Measurements from ENCODE around the gene SMG7.

The SMG7 gene

GRCh38 chr1:183567584-183567983 is 95.3 kb downstream of the SMG7 start:
- no peak for DNase-seq (ENCODE audit: low read depth)

- DNase-seq (ENCODE audit: low read depth): no peak
These were observed 96.1 kb downstream of the SMG7 start for GRCh38 chr1:183568176-183569021.

GRCh38 chr1:183569141-183569540 is 96.8 kb downstream of the SMG7 start:
- no peak for DNase-seq (ENCODE audit: low read depth)

- no peak for DNase-seq (ENCODE audit: low read depth)
These were observed 97.5 kb downstream of the SMG7 start for GRCh38 chr1:183569801-183570200.

GRCh38 chr1:183570451-183570850 is 98.2 kb downstream of the SMG7 start:
- DNase-seq (ENCODE audit: low read depth): no peak

GRCh38 chr1:183571678-183572268 is 99.5 kb downstream of the SMG7 start:
- DNase-seq (ENCODE audit: low read depth): no peak

- DNase-seq (ENCODE audit: low read depth): no peak
These were observed 100.4 kb downstream of the SMG7 start for GRCh38 chr1:183572721-183573120.

GRCh38 chr1:183575606-183576005 is 103.3 kb downstream of the SMG7 start:
- DNase-seq (ENCODE audit: low read depth): no peak

- no peak for DNase-seq (ENCODE audit: low read depth)
These were observed 104.2 kb downstream of the SMG7 start for GRCh38 chr1:183576537-183576936.

GRCh38 chr1:183577897-183578465 is 105.7 kb downstream of the SMG7 start:
- no peak for DNase-seq (ENCODE audit: low read depth)

- DNase-seq (ENCODE audit: low read depth): no peak
These were observed 106.6 kb downstream of the SMG7 start for GRCh38 chr1:183578856-183579255.

GRCh38 chr1:183580281-183580682 is 108.0 kb downstream of the SMG7 start:
- DNase-seq (ENCODE audit: low read depth): no peak

GRCh38 chr1:183582021-183582713 is 109.9 kb downstream of the SMG7 start:
- no peak for DNase-seq (ENCODE audit: low read depth)

GRCh38 chr1:183583466-183583865 is 111.2 kb downstream of the SMG7 start:
- no peak for DNase-seq (ENCODE audit: low read depth)

- DNase-seq (ENCODE audit: low read depth): no peak
These were observed 111.8 kb downstream of the SMG7 start for GRCh38 chr1:183584147-183584546.

- no peak for DNase-seq (ENCODE audit: low read depth)
These were observed 112.7 kb downstream of the SMG7 start for GRCh38 chr1:183585038-183585437.

- no peak for DNase-seq (ENCODE audit: low read depth)
These were observed 114.2 kb downstream of the SMG7 start for GRCh38 chr1:183586455-183586854.

- DNase-seq (ENCODE audit: low read depth): no peak
These were observed 114.6 kb downstream of the SMG7 start for GRCh38 chr1:183586926-183587325.

GRCh38 chr1:183588827-183589226 is 116.5 kb downstream of the SMG7 start:
- no peak for DNase-seq (ENCODE audit: low read depth)

GRCh38 chr1:183589384-183589783 is 117.1 kb downstream of the SMG7 start:
- no peak for DNase-seq (ENCODE audit: low read depth)

- DNase-seq (ENCODE audit: low read depth): no peak
These were observed 117.6 kb downstream of the SMG7 start for GRCh38 chr1:183589874-183590243.

- DNase-seq (ENCODE audit: low read depth): peak; percentile 19
These were observed 118.2 kb downstream of the SMG7 start, which contains the start of gene NCF2 for GRCh38 chr1:183590244-183591191. NCF2 (minus strand) TSS chr1:183590459; CDS start chr1:183590329, 130 bp downstream.
